Keratinocyte (primary cell): ENCODE results near the gene OOSP2. TPM values are rescaled to one million over a fixed set of nuclear protein-coding genes. Genes with fewer than 3 reads are reported as not detected.
"Not testable (repeated sequence)": the region's sequence is repeated elsewhere in the genome, so short reads cannot be mapped to it uniquely, and the experiment has no call there.

ENCODE experiments used
- DNase-seq: peaks from one replicate; pipeline ENCODE4 v3.0.0-alpha.2; 2011; ENCODE audit warnings: low read depth, missing footprints, low spot score
- FAIRE-seq: peaks from 2 replicates; lab custom pipeline; 2011; peaks lifted over from hg19 to GRCh38; lab: Jason Lieb, UNC
- H2AFZ ChIP-seq: 2 replicates; pipeline ENCODE4 v1.6.0; 2012; ENCODE audit warnings: low read length, control low read depth, inconsistent platforms; ENCODE audit not compliant: control insufficient read depth
- H3K27ac ChIP-seq: 2 replicates; pipeline ENCODE4 v1.5.1; 2011; ENCODE audit warnings: low read length; ENCODE audit not compliant: control insufficient read depth, insufficient read depth
- H3K27me3 ChIP-seq: 3 replicates; pipeline ENCODE4 v1.6.0; 2011; ENCODE audit warnings: low read length; ENCODE audit not compliant: control insufficient read depth, insufficient read depth; ENCODE audit errors: extremely low read depth
- H3K36me3 ChIP-seq, 2 experiments: 2 replicates in 1 of 2; 3 replicates in 1 of 2; pipeline ENCODE4 v1.5.1; 2011; ENCODE audit warnings: low read length in 2 of 2, mild to moderate bottlenecking in 1 of 2; ENCODE audit not compliant: control insufficient read depth in 2 of 2, insufficient read depth in 2 of 2; ENCODE audit errors: extremely low read depth in 1 of 2
- H3K4me1 ChIP-seq: 3 replicates; pipeline ENCODE4 v1.5.1; 2011; ENCODE audit warnings: low read length; ENCODE audit not compliant: control insufficient read depth, insufficient read depth; ENCODE audit errors: extremely low read depth
- H3K4me2 ChIP-seq: 3 replicates; pipeline ENCODE4 v1.6.0; 2011; ENCODE audit warnings: low read depth, low read length; ENCODE audit not compliant: control insufficient read depth, insufficient read depth; ENCODE audit errors: extremely low read depth
- H3K4me3 ChIP-seq, 3 experiments: fragments of 200-600 bp in 1 of 3; sonication (generic) in 1 of 3; 2 replicates in 2 of 3; 3 replicates in 1 of 3; pipeline ENCODE4 v1.5.1; 2011 to 2016; ENCODE audit warnings: low read length in 3 of 3, mild to moderate bottlenecking in 3 of 3, control low read depth in 2 of 3, inconsistent platforms in 1 of 3, low read depth in 1 of 3, mixed read lengths in 1 of 3, mixed run types in 1 of 3, moderate library complexity in 1 of 3; ENCODE audit not compliant: control insufficient read depth in 2 of 3, insufficient read depth in 2 of 3; ENCODE audit errors: extremely low read depth in 1 of 3
- H3K79me2 ChIP-seq: 2 replicates; pipeline ENCODE4 v1.6.0; 2012; ENCODE audit warnings: low read length; ENCODE audit not compliant: control insufficient read depth, insufficient read depth
- H3K9ac ChIP-seq: 3 replicates; pipeline ENCODE4 v1.6.0; 2011; ENCODE audit warnings: low read length; ENCODE audit not compliant: control insufficient read depth, insufficient read depth; ENCODE audit errors: extremely low read depth
- H3K9me1 ChIP-seq: 3 replicates; pipeline ENCODE4 v1.6.0; 2011; ENCODE audit warnings: low read length; ENCODE audit not compliant: control insufficient read depth, insufficient read depth; ENCODE audit errors: extremely low read depth
- H3K9me3 ChIP-seq: 2 replicates; pipeline ENCODE4 v1.5.1; 2012; ENCODE audit warnings: low read depth, low read length; ENCODE audit not compliant: control insufficient read depth
- H4K20me1 ChIP-seq: 3 replicates; pipeline ENCODE4 v1.6.0; 2011; ENCODE audit warnings: low read length; ENCODE audit not compliant: control insufficient read depth, insufficient read depth; ENCODE audit errors: extremely low read depth
- EZH2 ChIP-seq: IDR thresholded peaks from one replicate; pipeline ENCODE4 v1.6.1; 2012; ENCODE audit warnings: inconsistent platforms, mild to moderate bottlenecking, low read length, moderate library complexity
- dilution Hi-C: fragments of 300-500 bp; cut with MboI; formaldehyde crosslinking; loops from one replicate; pipeline ENCODE4 v1.7.0; 2020; ENCODE audit warnings: low sequenced_read_pairs; ENCODE audit not compliant: extremely low pct_ligation_motif_present
- polyA plus RNA-seq, 5 experiments: library from polyadenylated mRNA; depleted of rRNA in 3 of 5; stranded (reverse) in 3 of 5; stranded (forward) in 1 of 5; unstranded in 1 of 5; fragments of >200 nt; gene quantifications; 1 replicate in 1 of 5; 2 replicates in 3 of 5; 3 replicates in 1 of 5; pipeline versions ENCODE4 v1.2.1 to v1.2.3, GENCODE V29; 2011 to 2012; ENCODE audit warnings: missing spikeins in 2 of 5, low read depth in 1 of 5, low replicate concordance in 1 of 5
- TF ChIP-seq, protein P1 (sequence below), 3 experiments: IDR thresholded peaks in 1 of 3; conservative IDR thresholded peaks in 1 of 3; optimal IDR thresholded peaks in 1 of 3; 2 replicates in 2 of 3; 3 replicates in 1 of 3; pipeline versions ENCODE3 to v1.5.1; 2011; ENCODE audit warnings: low read length in 3 of 3, mild to moderate bottlenecking in 3 of 3, moderate library complexity in 2 of 3, control low read depth in 1 of 3, inconsistent platforms in 1 of 3; ENCODE audit not compliant: insufficient read depth in 2 of 3; ENCODE audit errors: extremely low read depth in 1 of 3

Gene OOSP2
- polyA plus RNA-seq, 1 donor (not counting 4 experiments of a cell fraction or from before 2014, with no cell fraction given), result not detected

DNA sequence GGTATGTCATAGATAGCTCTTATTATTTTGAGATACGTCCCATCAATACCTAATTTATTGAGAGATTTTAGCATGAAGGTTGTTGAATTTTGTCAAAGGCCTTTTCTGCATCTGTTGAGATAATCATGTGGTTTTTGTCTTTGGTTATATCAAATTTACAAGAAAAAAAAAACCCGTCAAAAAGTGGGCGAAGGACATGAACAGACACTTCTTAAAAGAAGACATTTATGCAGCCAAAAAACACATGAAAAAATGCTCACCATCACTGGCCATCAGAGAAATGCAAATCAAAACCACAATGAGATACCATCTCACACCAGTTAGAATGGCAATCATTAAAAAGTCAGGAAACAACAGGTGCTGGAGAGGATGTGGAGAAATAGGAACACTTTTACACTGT is 10.6 kb downstream of the OOSP2 start:
- H3K9me1 ChIP-seq, H3K27me3 ChIP-seq, H4K20me1 ChIP-seq, H3K9me3 ChIP-seq, H3K4me2 ChIP-seq, H3K79me2 ChIP-seq, DNase-seq, H3K4me3 ChIP-seq, H3K27ac ChIP-seq, H3K9ac ChIP-seq, H3K4me1 ChIP-seq, FAIRE-seq, H2AFZ ChIP-seq, H3K36me3 ChIP-seq, dilution Hi-C loops: not testable (repeated sequence)

DNA sequence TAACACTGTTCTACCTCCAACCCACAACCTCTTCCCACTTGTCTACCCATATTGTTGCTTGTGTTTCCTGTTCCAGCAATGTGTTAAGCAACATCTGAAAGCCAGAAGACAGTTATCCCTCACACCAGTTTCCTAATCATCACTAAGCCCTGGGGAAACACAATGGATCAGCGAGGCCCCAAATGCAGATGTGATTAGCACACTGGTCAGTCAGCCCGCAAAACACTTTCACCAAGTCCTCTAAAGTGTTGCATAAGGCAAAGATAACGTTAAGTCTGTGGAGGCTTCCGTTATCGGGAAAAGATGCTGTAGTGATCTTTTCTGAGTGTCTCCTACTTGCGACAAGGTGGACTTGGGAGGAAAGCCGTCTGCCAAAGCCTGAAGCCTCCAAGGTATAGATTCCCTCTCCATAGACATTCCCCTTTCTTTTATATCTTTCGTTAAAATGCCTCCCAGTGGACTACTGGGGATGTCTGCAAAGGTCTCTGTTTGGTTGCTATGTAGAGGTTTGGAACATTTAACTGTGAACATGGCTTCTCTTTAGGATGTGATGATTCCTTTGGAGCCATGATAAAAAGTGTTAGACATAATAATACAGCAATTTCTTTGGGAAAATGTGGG is 16.2 kb downstream of the OOSP2 start, which contains the start of gene MS4A3:
TSS of gene MS4A3 (plus strand) at position 317 of the 621 bp plus-strand sequence. CDS start 4,496 bp downstream, outside the sequence.
- no peak within 1 kb of the TSS for H3K27ac ChIP-seq
- no peaks in the 10 kb centered on the region for H3K9me1 ChIP-seq
- no peak within 1 kb of the TSS for H3K4me3 ChIP-seq
- DNase-seq (no peak), FAIRE-seq (no peak)
- H3K4me2 ChIP-seq, result no peak within 1 kb of the TSS
- no peaks in the 10 kb centered on the region for H3K36me3 ChIP-seq
- H3K9me3 ChIP-seq, result no peaks in the 10 kb centered on the region
- H3K79me2 ChIP-seq, result no peaks in the 10 kb centered on the region
- dilution Hi-C loops, result no loop called here
- TF ChIP-seq, protein P1, sequence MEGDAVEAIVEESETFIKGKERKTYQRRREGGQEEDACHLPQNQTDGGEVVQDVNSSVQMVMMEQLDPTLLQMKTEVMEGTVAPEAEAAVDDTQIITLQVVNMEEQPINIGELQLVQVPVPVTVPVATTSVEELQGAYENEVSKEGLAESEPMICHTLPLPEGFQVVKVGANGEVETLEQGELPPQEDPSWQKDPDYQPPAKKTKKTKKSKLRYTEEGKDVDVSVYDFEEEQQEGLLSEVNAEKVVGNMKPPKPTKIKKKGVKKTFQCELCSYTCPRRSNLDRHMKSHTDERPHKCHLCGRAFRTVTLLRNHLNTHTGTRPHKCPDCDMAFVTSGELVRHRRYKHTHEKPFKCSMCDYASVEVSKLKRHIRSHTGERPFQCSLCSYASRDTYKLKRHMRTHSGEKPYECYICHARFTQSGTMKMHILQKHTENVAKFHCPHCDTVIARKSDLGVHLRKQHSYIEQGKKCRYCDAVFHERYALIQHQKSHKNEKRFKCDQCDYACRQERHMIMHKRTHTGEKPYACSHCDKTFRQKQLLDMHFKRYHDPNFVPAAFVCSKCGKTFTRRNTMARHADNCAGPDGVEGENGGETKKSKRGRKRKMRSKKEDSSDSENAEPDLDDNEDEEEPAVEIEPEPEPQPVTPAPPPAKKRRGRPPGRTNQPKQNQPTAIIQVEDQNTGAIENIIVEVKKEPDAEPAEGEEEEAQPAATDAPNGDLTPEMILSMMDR (optimal IDR thresholded peaks at IDR 0.05 in 1 of 3, IDR thresholded peaks at IDR 0.05 in 1 of 3, conservative IDR thresholded peaks at IDR 0.05 in 1 of 3; ENCODE audit: extremely low read depth in 1 of 3, insufficient read depth in 2 of 3, low read length in 3 of 3), result no peak
- no peak for TF ChIP-seq EZH2
- H4K20me1 ChIP-seq, result no peaks in the 10 kb centered on the region
- no peaks in the 10 kb centered on the region for H3K27me3 ChIP-seq
- no peak within 1 kb of the TSS for H2AFZ ChIP-seq
- no peaks in the 10 kb centered on the region for H3K4me1 ChIP-seq
- H3K9ac ChIP-seq, result no peak within 1 kb of the TSS

DNA sequence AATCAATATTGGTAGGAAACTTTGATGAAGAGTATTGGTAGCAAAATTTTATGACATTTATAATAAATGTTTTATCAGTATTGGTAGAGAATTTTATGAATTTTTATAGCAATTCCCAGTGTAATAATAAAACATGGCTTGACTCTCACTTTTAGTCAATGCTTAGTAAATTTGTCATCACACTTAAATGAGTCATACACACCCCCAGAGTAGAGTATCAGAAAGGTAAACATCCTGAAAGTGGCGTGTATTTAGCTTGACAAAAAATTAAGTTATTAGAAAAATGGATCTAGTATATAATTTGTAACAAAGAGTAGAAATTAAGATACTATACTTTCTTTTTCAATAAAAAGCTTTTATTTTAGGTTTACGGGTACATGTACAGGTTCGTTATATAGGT is 18.8 kb downstream of the OOSP2 start:
- Histone ChIP-seq H3K36me3 (no peaks in the 10 kb centered on the region), H3K4me2 (no peak overlapping the region), H3K4me1 (no peaks in the 10 kb centered on the region), H4K20me1 (no peaks in the 10 kb centered on the region), H3K27me3 (no peaks in the 10 kb centered on the region), H3K9ac (no peak overlapping the region), H3K4me3 (no peak overlapping the region), H3K27ac (no peak overlapping the region), H3K79me2 (no peaks in the 10 kb centered on the region), H3K9me1 (no peaks in the 10 kb centered on the region), H2AFZ (no peak overlapping the region), H3K9me3 (no peaks in the 10 kb centered on the region)
- DNase-seq (no peak), FAIRE-seq (no peak)
- TF ChIP-seq, protein P1 (optimal IDR thresholded peaks at IDR 0.05 in 1 of 3, IDR thresholded peaks at IDR 0.05 in 1 of 3, conservative IDR thresholded peaks at IDR 0.05 in 1 of 3; ENCODE audit: extremely low read depth in 1 of 3, insufficient read depth in 2 of 3, low read length in 3 of 3), result no peak
- no peak for TF ChIP-seq EZH2
- dilution Hi-C loops, result no loop called here
